Activated CD8-positive, alpha-beta T cell treated with anti-CD3 and anti-CD28 coated beads for 36 hours (primary cell): ENCODE measurements around the gene IFI44L. TPM values are rescaled to one million over a fixed set of nuclear protein-coding genes. Genes with fewer than 3 reads are reported as not detected.

Source experiments
- ATAC-seq: fragments of 200-7000 bp; cut with Tn5 transposase; one replicate; pipeline ENCODE4 v1.10.0; 2021; ENCODE audit warnings: mild to moderate bottlenecking, moderate library complexity
- CTCF ChIA-PET: fragments of 350-600 bp; sonication (Branson Sonifier 250); formaldehyde crosslinking; loops from one replicate; lab custom pipeline; 2021; ENCODE audit warnings: antibody characterized with exemption; lab: Charles Lee
- POLR2A ChIA-PET: fragments of 350-600 bp; sonication (Branson Sonifier 250); formaldehyde crosslinking; loops from one replicate; lab custom pipeline; 2021; ENCODE audit warnings: antibody characterized with exemption; lab: Charles Lee
- DNase-seq: peaks from one replicate; pipeline ENCODE4 v3.0.0-alpha.2; 2020
- H3K27ac Mint-ChIP-seq: one replicate; pipeline ENCODE4 v1.8.0; 2021; ENCODE audit warnings: mild to moderate bottlenecking, mixed read lengths
- H3K27me3 Mint-ChIP-seq: one replicate; pipeline ENCODE4 v1.8.0; 2021; ENCODE audit warnings: mixed read lengths
- H3K36me3 Mint-ChIP-seq: one replicate; pipeline ENCODE4 v1.8.0; 2021; ENCODE audit warnings: low read depth, mixed read lengths
- H3K4me1 Mint-ChIP-seq: one replicate; pipeline ENCODE4 v1.8.0; 2021; ENCODE audit warnings: low read depth, mixed read lengths
- H3K4me3 Mint-ChIP-seq: one replicate; pipeline ENCODE4 v1.8.0; 2021; ENCODE audit warnings: mild to moderate bottlenecking, moderate library complexity, mixed read lengths
- H3K9me3 Mint-ChIP-seq: one replicate; pipeline ENCODE4 v1.8.0; 2021; ENCODE audit warnings: mixed read lengths
- intact Hi-C: fragments of 100-400 bp; cut with micrococcal nuclease; formaldehyde crosslinking; loops from one replicate; pipeline ENCODE4 v1.10.0; 2022
- total RNA-seq, 2 experiments: library from RNA; stranded (reverse); gene quantifications; one replicate each; pipeline ENCODE4 v1.2.3, GENCODE V29; 2021
- TF ChIP-seq, protein P1 (sequence below): fragments of 200-600 bp; IDR thresholded peaks from one replicate; pipeline ENCODE4 v1.8.0; 2022; ENCODE audit warnings: antibody characterized with exemption, mild to moderate bottlenecking

The IFI44L gene
- total RNA-seq = 10 to 100 TPM; 22.4 to 22.5 TPM

GRCh38 chr1:78619803-78620579, at the start of gene IFI44L:
IFI44L (plus strand) TSS chr1:78620448; CDS start chr1:78627916, 7,468 bp downstream.
- H3K4me1 Mint-ChIP-seq = peaks cover 60% of the 10 kb centered on the region
- intact Hi-C loops = loop anchor here (2.0 to 5.0 kb wide), 2 partner anchors 29 to 478 kb away; partner anchors contain the start of gene IFI44
- TF ChIP-seq, protein P1, sequence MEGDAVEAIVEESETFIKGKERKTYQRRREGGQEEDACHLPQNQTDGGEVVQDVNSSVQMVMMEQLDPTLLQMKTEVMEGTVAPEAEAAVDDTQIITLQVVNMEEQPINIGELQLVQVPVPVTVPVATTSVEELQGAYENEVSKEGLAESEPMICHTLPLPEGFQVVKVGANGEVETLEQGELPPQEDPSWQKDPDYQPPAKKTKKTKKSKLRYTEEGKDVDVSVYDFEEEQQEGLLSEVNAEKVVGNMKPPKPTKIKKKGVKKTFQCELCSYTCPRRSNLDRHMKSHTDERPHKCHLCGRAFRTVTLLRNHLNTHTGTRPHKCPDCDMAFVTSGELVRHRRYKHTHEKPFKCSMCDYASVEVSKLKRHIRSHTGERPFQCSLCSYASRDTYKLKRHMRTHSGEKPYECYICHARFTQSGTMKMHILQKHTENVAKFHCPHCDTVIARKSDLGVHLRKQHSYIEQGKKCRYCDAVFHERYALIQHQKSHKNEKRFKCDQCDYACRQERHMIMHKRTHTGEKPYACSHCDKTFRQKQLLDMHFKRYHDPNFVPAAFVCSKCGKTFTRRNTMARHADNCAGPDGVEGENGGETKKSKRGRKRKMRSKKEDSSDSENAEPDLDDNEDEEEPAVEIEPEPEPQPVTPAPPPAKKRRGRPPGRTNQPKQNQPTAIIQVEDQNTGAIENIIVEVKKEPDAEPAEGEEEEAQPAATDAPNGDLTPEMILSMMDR = no peak
- peaks cover 21% of the 10 kb centered on the region for H3K36me3 Mint-ChIP-seq
- ChIA-PET CTCF (interaction anchor here (0.6 to 4.2 kb wide), 13 partner anchors 12 to 487 kb away, joined by 3 to 50 read pairs (median 4); partner anchors contain the start of gene IFI44), POLR2A (interaction anchor here (0.7 to 1.1 kb wide), 3 partner anchors 25 to 52 kb away, joined by 3 to 5 read pairs (median 3); partner anchors contain the start of gene IFI44)
- H3K27me3 Mint-ChIP-seq = no peaks in the 10 kb centered on the region
- ATAC-seq = peak; percentile 43
- H3K27ac Mint-ChIP-seq = peak within 1 kb of the TSS; percentile 86
- peak; percentile 73 for DNase-seq
- H3K9me3 Mint-ChIP-seq = no peaks in the 10 kb centered on the region
- peak within 1 kb of the TSS; percentile 76 for H3K4me3 Mint-ChIP-seq

DNA sequence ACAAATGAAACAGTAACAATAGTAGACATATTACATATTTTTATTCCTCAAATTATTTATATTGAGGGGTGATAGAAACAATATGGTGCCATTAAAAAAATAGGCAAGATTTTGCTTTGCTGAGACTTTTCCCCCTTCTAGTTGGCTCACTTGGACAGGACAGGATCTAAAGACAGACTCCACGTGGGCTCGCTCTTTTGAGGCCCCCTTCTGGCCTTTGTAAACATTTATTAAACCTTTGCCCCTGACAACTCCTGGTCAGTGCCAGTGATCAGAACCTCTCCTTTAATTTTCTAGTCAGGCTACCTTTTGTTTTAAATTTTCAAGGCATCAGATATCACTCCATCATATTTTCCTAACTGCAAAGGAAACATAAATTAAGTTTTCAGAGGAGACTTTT, 49.7 kb upstream of the IFI44L start:
- Mint-ChIP-seq H3K4me1 (no peaks in the 10 kb centered on the region), H3K4me3 (no peak overlapping the region), H3K9me3 (no peaks in the 10 kb centered on the region), H3K27ac (no peak overlapping the region), H3K36me3 (no peaks in the 10 kb centered on the region), H3K27me3 (no peaks in the 10 kb centered on the region)
- TF ChIP-seq, protein P1 = no peak
- ATAC-seq (no peak), DNase-seq (no peak)
- CTCF ChIA-PET = no interaction called here
- POLR2A ChIA-PET = no interaction called here
- intact Hi-C loops = no loop called here

- no peak overlapping the region for H3K27ac Mint-ChIP-seq
- CTCF ChIA-PET = interaction anchor here (0.7 to 1.6 kb wide), 2 partner anchors 26 to 432 kb away, joined by 3 to 5 read pairs; no protein-coding TSS in a partner anchor
- no peak overlapping the region for H3K4me3 Mint-ChIP-seq
- TF ChIP-seq, protein P1 = no peak
- H3K36me3 Mint-ChIP-seq = no peaks in the 10 kb centered on the region
- POLR2A ChIA-PET = no interaction called here
- no peaks in the 10 kb centered on the region for H3K4me1 Mint-ChIP-seq
- no peaks in the 10 kb centered on the region for H3K27me3 Mint-ChIP-seq
- ATAC-seq = no peak
- intact Hi-C loops = no loop called here
- peaks cover 2% of the 10 kb centered on the region for H3K9me3 Mint-ChIP-seq
- DNase-seq = no peak
These were observed 42.8 kb upstream of the IFI44L start for GRCh38 chr1:78577257-78578100.

DNA sequence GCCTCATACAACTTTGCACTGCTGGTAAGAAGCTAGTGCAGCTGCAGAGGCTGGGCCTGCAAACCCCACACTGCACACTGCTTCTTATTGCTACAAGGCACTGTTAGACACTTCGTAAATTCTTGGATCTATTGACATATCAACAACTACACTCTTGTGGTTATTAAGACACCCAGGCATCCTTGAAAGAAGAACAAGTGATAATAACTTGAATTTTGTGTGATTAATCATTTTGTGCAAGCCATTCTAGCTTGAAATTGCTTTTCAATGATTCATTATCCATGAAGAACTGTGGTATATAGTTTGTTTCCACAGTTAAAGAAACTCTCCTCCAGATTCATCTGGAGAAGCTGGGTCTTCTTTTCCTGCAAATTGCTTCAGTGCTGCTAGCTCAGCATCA, 33.7 kb upstream of the IFI44L start:
- H3K4me3 Mint-ChIP-seq = no peak overlapping the region
- H3K27ac Mint-ChIP-seq = no peak overlapping the region
- DNase-seq (no peak), ATAC-seq (no peak)
- no peaks in the 10 kb centered on the region for H3K4me1 Mint-ChIP-seq
- H3K27me3 Mint-ChIP-seq = no peaks in the 10 kb centered on the region
- TF ChIP-seq, protein P1 = no peak
- CTCF ChIA-PET = interaction anchor here (0.6 kb wide), 1 partner anchor 30 kb away, joined by 3 read pairs; no protein-coding TSS in a partner anchor
- intact Hi-C loops = no loop called here
- H3K36me3 Mint-ChIP-seq = no peaks in the 10 kb centered on the region
- H3K9me3 Mint-ChIP-seq = no peaks in the 10 kb centered on the region
- POLR2A ChIA-PET = no interaction called here
